ENCODE measurements around the gene EXOC3L4.

Gene EXOC3L4

GRCh38 chr14:103139132-103140025 lies 44.9 kb downstream of the EXOC3L4 start:
- DNase-seq (ENCODE audit: low read depth) = no peak
- no peak overlapping the region for H3K4me3 ChIP-seq (ENCODE audit: low read length)
- TF ChIP-seq CTCF (IDR thresholded peaks at IDR 0.05; ENCODE audit: insufficient read depth, low read depth, low read length, missing control alignments) = no peak

GRCh38 chr14:103140316-103141109 lies 46.0 kb downstream of the EXOC3L4 start:
- peak; percentile 30 for DNase-seq (ENCODE audit: low read depth)
- H3K4me3 ChIP-seq (ENCODE audit: low read length) = no peak overlapping the region
- TF ChIP-seq CTCF (IDR thresholded peaks at IDR 0.05; ENCODE audit: insufficient read depth, low read depth, low read length, missing control alignments) = no peak

- peak; percentile 68 for TF ChIP-seq CTCF (IDR thresholded peaks at IDR 0.05; ENCODE audit: insufficient read depth, low read depth, low read length, missing control alignments)
- H3K4me3 ChIP-seq (ENCODE audit: low read length) = no peak overlapping the region
- peak; percentile 56 for DNase-seq (ENCODE audit: low read depth)
These were observed 46.7 kb downstream of the EXOC3L4 start for GRCh38 chr14:103141117-103141796.

GRCh38 chr14:103142026-103142425 lies 47.5 kb downstream of the EXOC3L4 start:
- DNase-seq (ENCODE audit: low read depth) = no peak
- no peak overlapping the region for H3K4me3 ChIP-seq (ENCODE audit: low read length)
- TF ChIP-seq CTCF (IDR thresholded peaks at IDR 0.05; ENCODE audit: insufficient read depth, low read depth, low read length, missing control alignments) = no peak

GRCh38 chr14:103142721-103143302 lies 48.3 kb downstream of the EXOC3L4 start:
- H3K4me3 ChIP-seq (ENCODE audit: low read length) = no peak overlapping the region
- no peak for TF ChIP-seq CTCF (IDR thresholded peaks at IDR 0.05; ENCODE audit: insufficient read depth, low read depth, low read length, missing control alignments)
- DNase-seq (ENCODE audit: low read depth) = no peak

GRCh38 chr14:103143506-103143905 lies 49.0 kb downstream of the EXOC3L4 start:
- DNase-seq (ENCODE audit: low read depth) = peak; percentile 59
- H3K4me3 ChIP-seq (ENCODE audit: low read length) = no peak overlapping the region
- TF ChIP-seq CTCF (IDR thresholded peaks at IDR 0.05; ENCODE audit: insufficient read depth, low read depth, low read length, missing control alignments) = no peak
